SK-N-SH (cell line): ENCODE data around the gene SELPLG. TPM values are rescaled to one million over a fixed set of nuclear protein-coding genes. Genes with fewer than 3 reads are reported as not detected.

Experiments
- CTCF ChIA-PET: fragments of 300-600, 350-600 bp; formaldehyde crosslinking; extraction: SDS; loops from one replicate; lab custom pipeline; 2021; lab: Yijun Ruan, JAX
- POLR2A ChIA-PET: fragments of 350-600 bp; sonication (Branson Sonifier 250); formaldehyde crosslinking; extraction: SDS; loops from one replicate; lab custom pipeline; 2020; ENCODE audit warnings: antibody characterized with exemption, inconsistent platforms; lab: Yijun Ruan, JAX
- DNase-seq: peaks from one replicate; pipeline ENCODE4 v3.0.0; 2012
- H2AFZ ChIP-seq: fragments of 200-600 bp; sonication (generic); 2 replicates; pipeline ENCODE4 v1.8.1; 2016; ENCODE audit warnings: antibody characterized with exemption, mild to moderate bottlenecking, low read depth
- H3F3A ChIP-seq: fragments of 200-600 bp; sonication (generic); replicated peaks from 2 replicates; pipeline ENCODE3; 2016; ENCODE audit warnings: antibody characterized with exemption, mild to moderate bottlenecking; ENCODE audit not compliant: insufficient read depth
- H3K27ac ChIP-seq, 2 experiments: fragments of 200-500 bp in 1 of 2; fragments of 200-600 bp in 1 of 2; sonication (Bioruptor generic) in 1 of 2; sonication (generic), shearing (Covaris generic) in 1 of 2; 2 replicates each; pipeline versions ENCODE4 v1.5.1 to v1.6.1; 2014 to 2016; ENCODE audit warnings: low read depth in 2 of 2, inconsistent platforms in 1 of 2, low read length in 1 of 2, mild to moderate bottlenecking in 1 of 2, mixed read lengths in 1 of 2
- H3K27me3 ChIP-seq: fragments of 200-600 bp; sonication (generic), shearing (Covaris generic); 2 replicates; pipeline ENCODE4 v1.6.1; 2016; ENCODE audit warnings: mixed run types; ENCODE audit not compliant: insufficient read depth
- H3K36me3 ChIP-seq, 2 experiments: fragments of 200-500 bp in 1 of 2; fragments of 200-600 bp in 1 of 2; sonication (Bioruptor generic) in 1 of 2; sonication (generic) in 1 of 2; replicated peaks in 1 of 2; 2 replicates each; pipeline versions ENCODE3 to v1.5.1; 2014 to 2016; ENCODE audit warnings: low read length in 1 of 2, mild to moderate bottlenecking in 1 of 2; ENCODE audit not compliant: insufficient read depth in 2 of 2, control insufficient read depth in 1 of 2
- H3K4me1 ChIP-seq, 2 experiments: fragments of 200-500 bp in 1 of 2; fragments of 200-600 bp in 1 of 2; sonication (Bioruptor generic) in 1 of 2; sonication (generic), shearing (Covaris generic) in 1 of 2; 2 replicates each; pipeline versions ENCODE4 v1.5.1 to v1.6.1; 2014 to 2016; ENCODE audit warnings: low read depth in 1 of 2, low read length in 1 of 2, mixed run types in 1 of 2; ENCODE audit not compliant: insufficient read depth in 2 of 2, control insufficient read depth in 1 of 2
- H3K4me2 ChIP-seq: fragments of 200-600 bp; sonication (generic), shearing (Covaris generic); 2 replicates; pipeline ENCODE4 v1.6.1; 2017; ENCODE audit warnings: mixed run types
- H3K4me3 ChIP-seq, 2 experiments: fragments of 200-500 bp in 1 of 2; fragments of 200-600 bp in 1 of 2; sonication (Bioruptor generic) in 1 of 2; sonication (generic), shearing (Covaris generic) in 1 of 2; 2 replicates each; pipeline versions ENCODE4 v1.5.1 to v1.8.1; 2014 to 2016; ENCODE audit warnings: low read depth in 2 of 2, inconsistent platforms in 1 of 2, low read length in 1 of 2, mild to moderate bottlenecking in 1 of 2, mixed read lengths in 1 of 2, moderate library complexity in 1 of 2
- H3K79me2 ChIP-seq: fragments of 200-600 bp; sonication (generic); 2 replicates; pipeline ENCODE4 v1.8.1; 2017; ENCODE audit warnings: mild to moderate bottlenecking; ENCODE audit not compliant: insufficient read depth
- H3K9ac ChIP-seq: fragments of 200-600 bp; sonication (generic); 2 replicates; pipeline ENCODE4 v1.6.1; 2017; ENCODE audit warnings: mixed run types
- H3K9me2 ChIP-seq: fragments of 200-600 bp; sonication (generic); 2 replicates; pipeline ENCODE4 v1.6.1; 2017; ENCODE audit warnings: mixed run types
- H3K9me3 ChIP-seq: fragments of 200-600 bp; sonication (generic); 2 replicates; pipeline ENCODE4 v1.6.1; 2017; ENCODE audit warnings: mixed run types, mild to moderate bottlenecking, moderate library complexity
- H4K20me1 ChIP-seq: fragments of 200-600 bp; sonication (generic); 2 replicates; pipeline ENCODE4 v1.6.1; 2017; ENCODE audit warnings: mild to moderate bottlenecking, mixed run types; ENCODE audit not compliant: insufficient read depth
- CHD2 ChIP-seq: fragments of 150-350 bp; IDR thresholded peaks from 2 replicates; pipeline ENCODE4 v1.6.1; 2018; ENCODE audit warnings: low read length; ENCODE audit not compliant: partially characterized antibody
- ELF1 ChIP-seq: IDR thresholded peaks from 2 replicates; pipeline ENCODE4 v1.4.0; 2012
- EP300 ChIP-seq, 2 experiments: IDR thresholded peaks; 2 replicates each; pipeline versions ENCODE4 v1.4.0 to v1.6.1; 2012; ENCODE audit warnings: borderline replicate concordance in 1 of 2, low read depth in 1 of 2, low read length in 1 of 2
- FOXJ3 ChIP-seq: sonication (generic); formaldehyde crosslinking; IDR thresholded peaks from 2 replicates; pipeline ENCODE4 v1.5.1; 2020; ENCODE audit warnings: mild to moderate bottlenecking, missing genetic modification reagents
- NRF1 ChIP-seq: IDR thresholded peaks from 2 replicates; pipeline ENCODE4 v1.6.1; 2012; ENCODE audit warnings: low read depth, mild to moderate bottlenecking, low read length
- RCOR1 ChIP-seq: fragments of 150-350 bp; IDR thresholded peaks from 2 replicates; pipeline ENCODE4 v1.6.1; 2017; ENCODE audit warnings: antibody characterized with exemption, low read length
- RFX5 ChIP-seq: IDR thresholded peaks from 2 replicates; pipeline ENCODE4 v1.6.1; 2012; ENCODE audit warnings: mild to moderate bottlenecking, improper control_type of control experiment, low read length
- SIN3A ChIP-seq: IDR thresholded peaks from 2 replicates; pipeline ENCODE4 v1.6.1; 2012; ENCODE audit warnings: low read depth, mild to moderate bottlenecking, low read length, moderate library complexity, borderline replicate concordance
- WGBS: methylation state at CpG from one replicate; pipeline ENCODE4 v1.1.6; 2017; ENCODE audit warnings: low lambda C conversion rate; 5-methylcytosine and 5-hydroxymethylcytosine counted together
- polyA plus RNA-seq, 3 experiments: library from polyadenylated mRNA; depleted of rRNA; stranded (reverse); fragments of >200 nt; gene quantifications; 2 replicates each; pipeline ENCODE4 v1.2.3, GENCODE V29; 2012
- TF ChIP-seq, protein P1 (sequence below): IDR thresholded peaks from 2 replicates; pipeline ENCODE4 v1.6.1; 2012; ENCODE audit warnings: mild to moderate bottlenecking, low read depth, low read length, moderate library complexity
- TF ChIP-seq, protein P2 (sequence below): IDR thresholded peaks from 2 replicates; pipeline ENCODE4 v1.4.0; 2012; ENCODE audit warnings: low read depth
- TF ChIP-seq, protein P3 (sequence below): fragments of 150-350 bp; IDR thresholded peaks from 2 replicates; pipeline ENCODE4 v1.6.1; 2016; ENCODE audit warnings: mild to moderate bottlenecking, low read depth, low read length

The SELPLG gene
- polyA plus RNA-seq, 1 of the 3 experiments (the other 2 are of a cell fraction) = 2.8 TPM

DNA sequence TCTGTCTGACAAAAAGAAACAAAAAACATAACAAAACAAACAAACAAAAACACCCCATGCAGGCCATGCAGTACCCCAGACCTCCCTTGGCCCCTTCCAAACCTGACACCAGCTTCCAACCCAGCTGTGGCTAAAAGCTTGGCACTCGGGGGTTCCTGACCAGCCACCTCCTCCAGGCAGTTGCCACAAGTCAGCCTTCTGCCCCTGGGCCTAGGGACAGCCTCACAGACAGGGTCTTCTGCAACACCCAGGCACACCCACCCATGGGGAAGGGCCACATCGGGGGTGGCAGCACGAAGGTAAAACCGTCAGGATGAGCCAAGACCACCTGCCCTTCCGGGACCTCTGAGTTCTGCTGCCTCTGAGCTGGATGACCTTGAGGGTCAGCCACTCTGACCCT is 25.1 kb downstream of the SELPLG start:
- no peak overlapping the region for H3K9ac ChIP-seq
- no peak overlapping the region for H3K27ac ChIP-seq
- CTCF ChIA-PET = interaction anchor here (0.6 to 19.2 kb wide), 3 partner anchors 9 to 340 kb away, joined by 4 to 503 read pairs (median 63); partner anchors contain the start of genes ISCU and SART3
- H3K9me2 ChIP-seq = no peaks in the 10 kb centered on the region
- no peaks in the 10 kb centered on the region for H3K9me3 ChIP-seq
- TF ChIP-seq, protein P1, sequence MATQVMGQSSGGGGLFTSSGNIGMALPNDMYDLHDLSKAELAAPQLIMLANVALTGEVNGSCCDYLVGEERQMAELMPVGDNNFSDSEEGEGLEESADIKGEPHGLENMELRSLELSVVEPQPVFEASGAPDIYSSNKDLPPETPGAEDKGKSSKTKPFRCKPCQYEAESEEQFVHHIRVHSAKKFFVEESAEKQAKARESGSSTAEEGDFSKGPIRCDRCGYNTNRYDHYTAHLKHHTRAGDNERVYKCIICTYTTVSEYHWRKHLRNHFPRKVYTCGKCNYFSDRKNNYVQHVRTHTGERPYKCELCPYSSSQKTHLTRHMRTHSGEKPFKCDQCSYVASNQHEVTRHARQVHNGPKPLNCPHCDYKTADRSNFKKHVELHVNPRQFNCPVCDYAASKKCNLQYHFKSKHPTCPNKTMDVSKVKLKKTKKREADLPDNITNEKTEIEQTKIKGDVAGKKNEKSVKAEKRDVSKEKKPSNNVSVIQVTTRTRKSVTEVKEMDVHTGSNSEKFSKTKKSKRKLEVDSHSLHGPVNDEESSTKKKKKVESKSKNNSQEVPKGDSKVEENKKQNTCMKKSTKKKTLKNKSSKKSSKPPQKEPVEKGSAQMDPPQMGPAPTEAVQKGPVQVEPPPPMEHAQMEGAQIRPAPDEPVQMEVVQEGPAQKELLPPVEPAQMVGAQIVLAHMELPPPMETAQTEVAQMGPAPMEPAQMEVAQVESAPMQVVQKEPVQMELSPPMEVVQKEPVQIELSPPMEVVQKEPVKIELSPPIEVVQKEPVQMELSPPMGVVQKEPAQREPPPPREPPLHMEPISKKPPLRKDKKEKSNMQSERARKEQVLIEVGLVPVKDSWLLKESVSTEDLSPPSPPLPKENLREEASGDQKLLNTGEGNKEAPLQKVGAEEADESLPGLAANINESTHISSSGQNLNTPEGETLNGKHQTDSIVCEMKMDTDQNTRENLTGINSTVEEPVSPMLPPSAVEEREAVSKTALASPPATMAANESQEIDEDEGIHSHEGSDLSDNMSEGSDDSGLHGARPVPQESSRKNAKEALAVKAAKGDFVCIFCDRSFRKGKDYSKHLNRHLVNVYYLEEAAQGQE = no peak
- TF ChIP-seq SIN3A = no peak
- TF ChIP-seq, all 33 proteins: peak for 0
- Histone ChIP-seq H3F3A (peaks cover 10% of the 10 kb centered on the region), H3K27me3 (no peaks in the 10 kb centered on the region), H3K79me2 (no peaks in the 10 kb centered on the region), H3K4me2 (no peak overlapping the region), H3K4me3 (no peak overlapping the region), H3K36me3 (no peaks in the 10 kb centered on the region), H4K20me1 (no peaks in the 10 kb centered on the region), H2AFZ (no peak overlapping the region), H3K4me1 (peaks cover 7 to 21% of the 10 kb centered on the region in 2 experiments; a peak in 3 of 4 replicates)
- POLR2A ChIA-PET = no interaction called here
- DNase-seq = no peak
- WGBS = 75% methylated on average over 1 of the region's 5 CpGs

DNA sequence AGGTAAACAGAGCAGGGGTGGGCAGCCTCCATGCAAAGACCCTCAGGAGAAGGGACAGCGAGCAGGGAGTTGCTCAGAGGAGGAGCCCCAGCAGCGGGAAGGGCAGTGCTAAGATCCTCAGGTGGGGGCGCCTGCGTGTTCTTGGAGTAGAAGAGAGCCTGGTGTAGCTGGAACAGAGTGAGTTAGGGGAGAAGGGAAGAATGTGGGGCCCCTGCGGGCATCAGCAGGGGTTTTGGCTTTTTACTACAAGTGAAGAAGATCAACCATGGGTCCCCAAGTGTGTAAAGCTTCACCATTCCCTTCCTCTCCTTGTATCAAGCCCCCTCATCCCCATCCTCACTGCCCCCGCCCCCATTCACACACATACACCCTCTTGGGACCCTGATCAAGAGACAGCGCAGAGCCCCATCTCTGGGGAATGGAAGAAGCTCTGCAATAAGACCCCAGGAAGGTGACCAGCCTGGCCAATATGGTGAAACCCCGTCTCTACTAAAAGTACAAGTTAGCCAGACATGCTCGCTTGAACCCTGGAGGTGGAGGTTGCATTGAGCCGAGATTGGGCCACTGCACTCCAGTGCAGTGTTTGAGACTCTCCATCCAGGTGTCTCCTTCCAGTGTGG is 25.6 kb downstream of the SELPLG start:
- Histone ChIP-seq H3K4me3 (no peak overlapping the region), H3F3A (peaks cover 8% of the 10 kb centered on the region), H3K9ac (no peak overlapping the region), H3K4me1 (peaks cover 7 to 21% of the 10 kb centered on the region in 2 experiments; a peak in 3 of 4 replicates), H3K27ac (no peak overlapping the region), H3K27me3 (no peaks in the 10 kb centered on the region), H3K79me2 (no peaks in the 10 kb centered on the region), H3K36me3 (no peaks in the 10 kb centered on the region)
- DNase-seq = no peak
- ChIA-PET POLR2A (no interaction called here), CTCF (interaction anchor here (0.6 to 19.2 kb wide), 3 partner anchors 10 to 339 kb away, joined by 4 to 503 read pairs (median 63); partner anchors contain the start of genes ISCU and SART3)
- 90% methylated on average over 10 of the region's 10 CpGs for WGBS
- TF ChIP-seq NRF1 = no peak
- no peak for TF ChIP-seq ELF1
- TF ChIP-seq RCOR1 = no peak
- no peak for TF ChIP-seq CHD2
- TF ChIP-seq FOXJ3 (CRISPR knock-in tag) = no peak
- no peak for TF ChIP-seq SIN3A
- TF ChIP-seq EP300 (IDR thresholded peaks at IDR 0.05; ENCODE audit: borderline replicate concordance in 1 of 2, low read depth in 1 of 2, low read length in 1 of 2) = no peak
- TF ChIP-seq, protein P2, sequence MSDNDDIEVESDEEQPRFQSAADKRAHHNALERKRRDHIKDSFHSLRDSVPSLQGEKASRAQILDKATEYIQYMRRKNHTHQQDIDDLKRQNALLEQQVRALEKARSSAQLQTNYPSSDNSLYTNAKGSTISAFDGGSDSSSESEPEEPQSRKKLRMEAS = no peak
- TF ChIP-seq, protein P3, sequence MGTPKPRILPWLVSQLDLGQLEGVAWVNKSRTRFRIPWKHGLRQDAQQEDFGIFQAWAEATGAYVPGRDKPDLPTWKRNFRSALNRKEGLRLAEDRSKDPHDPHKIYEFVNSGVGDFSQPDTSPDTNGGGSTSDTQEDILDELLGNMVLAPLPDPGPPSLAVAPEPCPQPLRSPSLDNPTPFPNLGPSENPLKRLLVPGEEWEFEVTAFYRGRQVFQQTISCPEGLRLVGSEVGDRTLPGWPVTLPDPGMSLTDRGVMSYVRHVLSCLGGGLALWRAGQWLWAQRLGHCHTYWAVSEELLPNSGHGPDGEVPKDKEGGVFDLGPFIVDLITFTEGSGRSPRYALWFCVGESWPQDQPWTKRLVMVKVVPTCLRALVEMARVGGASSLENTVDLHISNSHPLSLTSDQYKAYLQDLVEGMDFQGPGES = no peak
- no peak for TF ChIP-seq RFX5
- TF ChIP-seq, all 33 proteins: peak for 0
- Histone ChIP-seq H4K20me1 (no peaks in the 10 kb centered on the region), H3K9me3 (no peaks in the 10 kb centered on the region), H3K4me2 (no peak overlapping the region), H2AFZ (no peak overlapping the region), H3K9me2 (no peaks in the 10 kb centered on the region)
